Measurements from ENCODE around the gene WDR77. TPM values are rescaled to one million over a fixed set of nuclear protein-coding genes. Genes with fewer than 3 reads are reported as not detected.

WDR77 gene
- total RNA-seq, 1 experiment from 2014 or later, result 64.5 TPM

DNA sequence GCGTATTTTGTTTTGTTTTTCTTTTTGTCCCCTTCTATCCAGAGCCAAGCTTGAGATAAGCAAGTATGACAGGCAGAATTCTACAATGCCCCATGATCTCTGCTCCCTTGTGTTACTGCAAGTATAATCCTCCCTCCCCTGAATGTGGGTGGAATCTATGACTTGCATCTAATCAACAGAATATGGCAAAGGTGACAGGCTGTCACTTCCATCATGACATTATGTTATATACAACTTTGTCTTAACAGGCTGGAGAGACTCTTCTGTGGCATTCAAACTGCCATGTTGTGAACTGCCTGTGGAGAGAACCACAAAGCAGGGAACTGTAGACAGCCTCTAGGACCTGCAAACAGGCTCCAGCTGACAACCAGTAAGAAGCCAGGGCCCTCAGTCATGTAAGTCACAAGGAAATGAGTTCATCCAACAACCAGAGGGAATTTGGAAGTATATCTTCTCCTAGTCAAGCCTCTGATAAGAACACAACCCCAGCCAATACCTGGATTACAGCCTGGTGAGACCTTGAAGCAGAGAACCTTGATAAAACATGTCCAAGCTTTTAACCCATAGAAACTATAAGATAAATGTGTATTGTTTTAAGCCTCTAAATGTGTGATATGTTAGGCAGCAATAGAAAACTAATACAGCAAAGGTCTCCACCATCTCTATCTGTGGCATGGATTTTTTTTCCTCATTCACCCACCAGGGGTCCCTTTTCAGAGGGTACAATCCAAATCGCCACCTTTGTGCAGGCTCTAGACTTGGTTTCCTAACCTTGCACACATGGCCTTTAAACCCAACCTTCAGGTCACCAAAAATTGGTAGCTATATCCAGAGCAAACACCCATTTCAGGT, 19.0 kb upstream of the WDR77 start:
- POLR2A ChIA-PET, result no interaction called here
- H3K27ac Mint-ChIP-seq, result no peak overlapping the region
- CTCF ChIA-PET, result no interaction called here
- H3K27me3 Mint-ChIP-seq (ENCODE audit: low read depth), result no peaks in the 10 kb centered on the region
- H3K9me3 Mint-ChIP-seq, result no peaks in the 10 kb centered on the region
- H3K36me3 Mint-ChIP-seq, result no peaks in the 10 kb centered on the region
- no peak for TF ChIP-seq SMAD4 (CRISPR knock-in tag; IDR thresholded peaks at IDR 0.05)
- no peak for TF ChIP-seq TEAD1 (CRISPR knock-in tag; IDR thresholded peaks at IDR 0.05)
- TF ChIP-seq MXD4 (CRISPR knock-in tag; IDR thresholded peaks at IDR 0.05; ENCODE audit: borderline replicate concordance), result no peak
- no peak for TF ChIP-seq ZNF416 (CRISPR knock-in tag; IDR thresholded peaks at IDR 0.05)
- no peak for TF ChIP-seq IRF2 (CRISPR knock-in tag; IDR thresholded peaks at IDR 0.05; ENCODE audit: borderline replicate concordance, low read depth)
- no peak for TF ChIP-seq PRDM15 (CRISPR knock-in tag; IDR thresholded peaks at IDR 0.05)
- TF ChIP-seq, protein P1, sequence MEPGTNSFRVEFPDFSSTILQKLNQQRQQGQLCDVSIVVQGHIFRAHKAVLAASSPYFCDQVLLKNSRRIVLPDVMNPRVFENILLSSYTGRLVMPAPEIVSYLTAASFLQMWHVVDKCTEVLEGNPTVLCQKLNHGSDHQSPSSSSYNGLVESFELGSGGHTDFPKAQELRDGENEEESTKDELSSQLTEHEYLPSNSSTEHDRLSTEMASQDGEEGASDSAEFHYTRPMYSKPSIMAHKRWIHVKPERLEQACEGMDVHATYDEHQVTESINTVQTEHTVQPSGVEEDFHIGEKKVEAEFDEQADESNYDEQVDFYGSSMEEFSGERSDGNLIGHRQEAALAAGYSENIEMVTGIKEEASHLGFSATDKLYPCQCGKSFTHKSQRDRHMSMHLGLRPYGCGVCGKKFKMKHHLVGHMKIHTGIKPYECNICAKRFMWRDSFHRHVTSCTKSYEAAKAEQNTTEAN (CRISPR knock-in tag; IDR thresholded peaks at IDR 0.05), result no peak
- ATAC-seq, result no peak
- DNase-seq (ENCODE audit: low spot score), result no peak
- no peaks in the 10 kb centered on the region for H3K4me1 Mint-ChIP-seq
- no peak overlapping the region for H3K4me3 Mint-ChIP-seq

- DNase-seq (ENCODE audit: low spot score), result no peak
- no peaks in the 10 kb centered on the region for H3K4me1 Mint-ChIP-seq
- H3K36me3 Mint-ChIP-seq, result peaks cover 9% of the 10 kb centered on the region
- H3K27ac Mint-ChIP-seq, result no peak overlapping the region
- TF ChIP-seq, protein P2, sequence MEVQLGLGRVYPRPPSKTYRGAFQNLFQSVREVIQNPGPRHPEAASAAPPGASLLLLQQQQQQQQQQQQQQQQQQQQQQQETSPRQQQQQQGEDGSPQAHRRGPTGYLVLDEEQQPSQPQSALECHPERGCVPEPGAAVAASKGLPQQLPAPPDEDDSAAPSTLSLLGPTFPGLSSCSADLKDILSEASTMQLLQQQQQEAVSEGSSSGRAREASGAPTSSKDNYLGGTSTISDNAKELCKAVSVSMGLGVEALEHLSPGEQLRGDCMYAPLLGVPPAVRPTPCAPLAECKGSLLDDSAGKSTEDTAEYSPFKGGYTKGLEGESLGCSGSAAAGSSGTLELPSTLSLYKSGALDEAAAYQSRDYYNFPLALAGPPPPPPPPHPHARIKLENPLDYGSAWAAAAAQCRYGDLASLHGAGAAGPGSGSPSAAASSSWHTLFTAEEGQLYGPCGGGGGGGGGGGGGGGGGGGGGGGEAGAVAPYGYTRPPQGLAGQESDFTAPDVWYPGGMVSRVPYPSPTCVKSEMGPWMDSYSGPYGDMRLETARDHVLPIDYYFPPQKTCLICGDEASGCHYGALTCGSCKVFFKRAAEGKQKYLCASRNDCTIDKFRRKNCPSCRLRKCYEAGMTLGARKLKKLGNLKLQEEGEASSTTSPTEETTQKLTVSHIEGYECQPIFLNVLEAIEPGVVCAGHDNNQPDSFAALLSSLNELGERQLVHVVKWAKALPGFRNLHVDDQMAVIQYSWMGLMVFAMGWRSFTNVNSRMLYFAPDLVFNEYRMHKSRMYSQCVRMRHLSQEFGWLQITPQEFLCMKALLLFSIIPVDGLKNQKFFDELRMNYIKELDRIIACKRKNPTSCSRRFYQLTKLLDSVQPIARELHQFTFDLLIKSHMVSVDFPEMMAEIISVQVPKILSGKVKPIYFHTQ (CRISPR knock-in tag; IDR thresholded peaks at IDR 0.05), result no peak
- TF ChIP-seq E2F1 (CRISPR knock-in tag; IDR thresholded peaks at IDR 0.05) (no peak), HMGXB4 (CRISPR knock-in tag; IDR thresholded peaks at IDR 0.05) (no peak), ZNF121 (CRISPR knock-in tag; IDR thresholded peaks at IDR 0.05) (no peak), IRF1 (CRISPR knock-in tag; IDR thresholded peaks at IDR 0.05) (no peak), ZNF423 (CRISPR knock-in tag; IDR thresholded peaks at IDR 0.05) (no peak), ELF4 (CRISPR knock-in tag; IDR thresholded peaks at IDR 0.05; ENCODE audit: low read depth) (no peak), IRF2 (CRISPR knock-in tag; IDR thresholded peaks at IDR 0.05; ENCODE audit: borderline replicate concordance, low read depth) (no peak), ZNF512 (CRISPR knock-in tag; IDR thresholded peaks at IDR 0.05; ENCODE audit: borderline replicate concordance) (no peak), MLX (CRISPR knock-in tag; IDR thresholded peaks at IDR 0.05) (no peak), NR3C1 (CRISPR knock-in tag; conservative IDR thresholded peaks at IDR 0.05; ENCODE audit: low read depth) (no peak)
- POLR2A ChIA-PET, result no interaction called here
- CTCF ChIA-PET, result no interaction called here
- H3K4me3 Mint-ChIP-seq, result no peak overlapping the region
- no peaks in the 10 kb centered on the region for H3K27me3 Mint-ChIP-seq (ENCODE audit: low read depth)
- no peak for ATAC-seq
- H3K9me3 Mint-ChIP-seq, result no peaks in the 10 kb centered on the region
These were observed 17.4 kb upstream of the WDR77 start for GRCh38 chr1:111466480-111466879.

All from WTC11 (cell line).